Left colon (tissue), 2 donors: ENCODE data around the gene VPS41. TPM values are rescaled to one million over a fixed set of nuclear protein-coding genes. Genes with fewer than 3 reads are reported as not detected.

Source experiments
- ATAC-seq: fragments of 200-7000 bp; cut with Tn5 transposase; one replicate; pipeline ENCODE4 v1.9.1; 2020; ENCODE audit warnings: mild to moderate bottlenecking, moderate library complexity
- DNase-seq, 2 donors: peaks; one replicate each; pipeline ENCODE4 v3.0.0-alpha.2; 2020
- intact Hi-C, 2 donors: fragments of 100-400 bp; cut with DNase I in 1 of 2; cut with micrococcal nuclease in 1 of 2; formaldehyde crosslinking; loops; one replicate each; pipeline versions ENCODE4 v1.11.2 to v1.14.0; 2022; cut with DNase I, micrococcal nuclease
- total RNA-seq, 2 donors: library from RNA; stranded (reverse); fragmentation: NEBNext Ultra II Directional; extraction: Animal tissue kit (Norgen Biotek cat#: 25700); gene quantifications; one replicate each; pipeline ENCODE4 v1.2.1, GENCODE V29; 2021
- donor health status: DM: no; HTN: no; CAD: no.
- donor health status: DM: yes; HTN: yes; CAD: no.

VPS41 gene
- total RNA-seq, 2 donors from 2014 or later, result 49.9 to 65.3 TPM

GRCh38 chr7:38760226-38760625 is 148.8 kb downstream of the VPS41 start:
- intact Hi-C loops, result no loop called here
- DNase-seq, result no peak

GRCh38 chr7:38759028-38759427 is 150.0 kb downstream of the VPS41 start:
- intact Hi-C loops, result no loop called here
- ATAC-seq, result no peak
- no peak for DNase-seq

More at GRCh38 chr7:38760226-38760625, 148.8 kb downstream of the VPS41 start:
- ATAC-seq, result no peak

GRCh38 chr7:38757931-38758330 is 151.1 kb downstream of the VPS41 start:
- no peak for ATAC-seq
- no peak for DNase-seq
- intact Hi-C loops, result no loop called here

GRCh38 chr7:38756521-38756920 is 152.5 kb downstream of the VPS41 start:
- DNase-seq, result no peak
- intact Hi-C loops, result no loop called here
- no peak for ATAC-seq

GRCh38 chr7:38753347-38753746 is 155.6 kb downstream of the VPS41 start:
- ATAC-seq (no peak), DNase-seq (no peak)
- intact Hi-C loops, result no loop called here

GRCh38 chr7:38751416-38751815 is 157.6 kb downstream of the VPS41 start:
- ATAC-seq (no peak), DNase-seq (no peak)
- intact Hi-C loops, result no loop called here

- intact Hi-C loops, result no loop called here
- ATAC-seq, result no peak
- no peak for DNase-seq
Observed at GRCh38 chr7:38748056-38748610, 160.9 kb downstream of the VPS41 start.

- DNase-seq, result no peak
- no peak for ATAC-seq
Observed at GRCh38 chr7:38746438-38746837, 162.6 kb downstream of the VPS41 start.

GRCh38 chr7:38744746-38745145 is 164.2 kb downstream of the VPS41 start:
- no peak for DNase-seq
- ATAC-seq, result no peak
- intact Hi-C loops, result no loop called here

More at GRCh38 chr7:38746438-38746837, 162.6 kb downstream of the VPS41 start:
- intact Hi-C loops, result no loop called here

- intact Hi-C loops, result no loop called here
- ATAC-seq, result no peak
- no peak for DNase-seq
Observed at GRCh38 chr7:38743899-38744298, 165.1 kb downstream of the VPS41 start.

- no peak for ATAC-seq
- DNase-seq, result no peak
- intact Hi-C loops, result no loop called here
Observed at GRCh38 chr7:38740041-38740440, 168.9 kb downstream of the VPS41 start.

GRCh38 chr7:38736138-38736537 is 172.9 kb downstream of the VPS41 start:
- ATAC-seq, result no peak
- DNase-seq, result no peak

GRCh38 chr7:38731215-38731614 is 177.8 kb downstream of the VPS41 start:
- DNase-seq (no peak), ATAC-seq (no peak)
- intact Hi-C loops, result no loop called here

More at GRCh38 chr7:38736138-38736537, 172.9 kb downstream of the VPS41 start:
- intact Hi-C loops, result no loop called here

GRCh38 chr7:38728145-38728544 is 180.8 kb downstream of the VPS41 start:
- no peak for ATAC-seq
- no peak for DNase-seq
- intact Hi-C loops, result no loop called here

GRCh38 chr7:38727184-38727940 is 181.6 kb downstream of the VPS41 start:
- no peak for DNase-seq
- ATAC-seq, result no peak
- intact Hi-C loops, result no loop called here

- no peak for ATAC-seq
- DNase-seq, result no peak
- intact Hi-C loops, result no loop called here
Observed at GRCh38 chr7:38723327-38723726, 185.7 kb downstream of the VPS41 start.

GRCh38 chr7:38716397-38716796 is 192.6 kb downstream of the VPS41 start:
- no peak for DNase-seq
- intact Hi-C loops, result no loop called here
- no peak for ATAC-seq

GRCh38 chr7:38709123-38709522 is 199.9 kb downstream of the VPS41 start:
- no peak for ATAC-seq
- intact Hi-C loops, result no loop called here
- no peak for DNase-seq

- DNase-seq (no peak), ATAC-seq (no peak)
- intact Hi-C loops, result no loop called here
Observed at GRCh38 chr7:38704751-38705150, 204.2 kb downstream of the VPS41 start.

GRCh38 chr7:38704041-38704547 is 204.9 kb downstream of the VPS41 start:
- intact Hi-C loops, result no loop called here
- DNase-seq, result no peak
- ATAC-seq, result no peak

GRCh38 chr7:38703093-38703492 is 205.9 kb downstream of the VPS41 start:
- intact Hi-C loops, result no loop called here
- DNase-seq (no peak), ATAC-seq (no peak)
